ENCODE results near the gene RPS19. TPM values are rescaled to one million over a fixed set of nuclear protein-coding genes. Genes with fewer than 3 reads are reported as not detected.

The RPS19 gene
- total RNA-seq: 600 and 662 TPM in 2 replicates

- peak within 1 kb of the TSS; percentile 99 for H3K4me3 ChIP-seq (ENCODE audit: low read depth, low read length)
- peak; percentile 99 for DNase-seq (ENCODE audit: low read depth)
- TF ChIP-seq, protein P1, sequence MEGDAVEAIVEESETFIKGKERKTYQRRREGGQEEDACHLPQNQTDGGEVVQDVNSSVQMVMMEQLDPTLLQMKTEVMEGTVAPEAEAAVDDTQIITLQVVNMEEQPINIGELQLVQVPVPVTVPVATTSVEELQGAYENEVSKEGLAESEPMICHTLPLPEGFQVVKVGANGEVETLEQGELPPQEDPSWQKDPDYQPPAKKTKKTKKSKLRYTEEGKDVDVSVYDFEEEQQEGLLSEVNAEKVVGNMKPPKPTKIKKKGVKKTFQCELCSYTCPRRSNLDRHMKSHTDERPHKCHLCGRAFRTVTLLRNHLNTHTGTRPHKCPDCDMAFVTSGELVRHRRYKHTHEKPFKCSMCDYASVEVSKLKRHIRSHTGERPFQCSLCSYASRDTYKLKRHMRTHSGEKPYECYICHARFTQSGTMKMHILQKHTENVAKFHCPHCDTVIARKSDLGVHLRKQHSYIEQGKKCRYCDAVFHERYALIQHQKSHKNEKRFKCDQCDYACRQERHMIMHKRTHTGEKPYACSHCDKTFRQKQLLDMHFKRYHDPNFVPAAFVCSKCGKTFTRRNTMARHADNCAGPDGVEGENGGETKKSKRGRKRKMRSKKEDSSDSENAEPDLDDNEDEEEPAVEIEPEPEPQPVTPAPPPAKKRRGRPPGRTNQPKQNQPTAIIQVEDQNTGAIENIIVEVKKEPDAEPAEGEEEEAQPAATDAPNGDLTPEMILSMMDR (IDR thresholded peaks at IDR 0.05; ENCODE audit: insufficient read depth, low read depth, low read length): peak; percentile 53
Measured at GRCh38 chr19:41859618-41860418, at the start of gene RPS19. Gene RPS19, plus strand, starts transcription at chr19:41860255. Its CDS starts 520 bp downstream, at chr19:41860775.

GRCh38 chr19:41810301-41810700 lies 49.8 kb upstream of the RPS19 start:
- TF ChIP-seq, protein P1 (IDR thresholded peaks at IDR 0.05; ENCODE audit: insufficient read depth, low read depth, low read length): no peak
- DNase-seq (ENCODE audit: low read depth): no peak
- H3K4me3 ChIP-seq (ENCODE audit: low read depth, low read length): no peak overlapping the region

GRCh38 chr19:41811036-41811435 lies 49.0 kb upstream of the RPS19 start:
- TF ChIP-seq, protein P1 (IDR thresholded peaks at IDR 0.05; ENCODE audit: insufficient read depth, low read depth, low read length): no peak
- DNase-seq (ENCODE audit: low read depth): no peak
- no peak overlapping the region for H3K4me3 ChIP-seq (ENCODE audit: low read depth, low read length)

DNA sequence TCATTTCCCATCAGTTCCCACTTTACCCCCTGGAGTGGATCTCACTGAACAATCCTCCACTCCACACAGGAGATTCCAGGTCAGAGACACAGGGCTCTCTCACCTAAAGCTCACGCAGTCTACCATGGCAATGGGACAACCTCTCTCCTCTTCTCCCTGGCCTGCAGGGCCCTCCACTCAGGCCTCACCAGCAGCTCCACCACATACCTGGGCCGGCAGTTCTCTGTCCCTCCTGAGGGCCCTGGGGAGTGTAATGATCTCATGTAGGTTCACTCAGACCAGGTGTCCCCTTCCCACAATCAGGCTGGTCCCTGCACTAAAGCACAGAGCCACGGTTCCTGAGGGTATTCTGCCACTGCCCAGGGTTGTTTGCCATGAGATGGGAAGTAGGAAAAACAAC lies 48.1 kb upstream of the RPS19 start:
- TF ChIP-seq, protein P1 (IDR thresholded peaks at IDR 0.05; ENCODE audit: insufficient read depth, low read depth, low read length): no peak
- no peak overlapping the region for H3K4me3 ChIP-seq (ENCODE audit: low read depth, low read length)
- no peak for DNase-seq (ENCODE audit: low read depth)

DNA sequence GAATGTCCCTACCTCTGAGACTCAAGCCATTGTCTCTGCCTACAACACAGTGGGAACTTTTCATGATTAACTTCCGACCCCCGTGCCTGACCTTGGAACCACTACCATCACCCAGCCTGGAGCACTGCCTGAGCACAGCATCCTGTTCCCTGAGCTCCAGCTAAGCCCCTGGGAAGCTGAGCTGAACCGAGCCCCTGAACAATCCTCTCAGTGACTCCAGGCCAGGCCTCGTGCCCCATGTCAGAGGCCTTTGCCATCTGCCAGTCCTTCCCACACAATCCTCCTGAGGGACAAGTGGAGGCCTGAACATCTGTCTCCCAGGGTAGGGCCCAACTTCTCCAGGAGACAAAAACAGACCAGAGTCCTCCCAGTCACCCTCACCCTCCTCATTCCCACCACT lies 46.1 kb upstream of the RPS19 start:
- TF ChIP-seq, protein P1 (IDR thresholded peaks at IDR 0.05; ENCODE audit: insufficient read depth, low read depth, low read length): no peak
- no peak for DNase-seq (ENCODE audit: low read depth)

DNA sequence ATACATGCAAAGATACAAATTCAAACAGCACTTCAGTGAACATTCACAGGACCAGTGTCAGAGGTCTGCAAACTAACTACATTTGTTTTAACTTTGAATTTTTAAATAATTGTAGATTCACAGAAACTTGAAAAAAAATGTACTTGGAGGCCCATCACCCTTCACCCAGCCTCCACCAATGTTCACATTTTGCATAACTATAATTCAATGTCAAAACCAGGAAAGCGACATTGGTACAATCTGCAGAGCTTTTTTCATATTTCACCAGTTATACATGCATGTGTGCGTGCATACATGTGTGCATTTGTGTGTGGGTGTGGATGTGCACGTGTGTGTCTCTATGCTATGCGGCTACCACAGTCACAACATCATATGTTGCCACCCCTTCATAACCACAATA lies 44.8 kb upstream of the RPS19 start:
- no peak for DNase-seq (ENCODE audit: low read depth)
- no peak overlapping the region for H3K4me3 ChIP-seq (ENCODE audit: low read depth, low read length)
- TF ChIP-seq, protein P1 (IDR thresholded peaks at IDR 0.05; ENCODE audit: insufficient read depth, low read depth, low read length): no peak

More for the DNA sequence above, 46.1 kb upstream of the RPS19 start:
- no peak overlapping the region for H3K4me3 ChIP-seq (ENCODE audit: low read depth, low read length)

All from fibroblast of villous mesenchyme (primary cell).